ENCODE results near the gene CABCOCO1.

- no peak for TF ChIP-seq REST (IDR thresholded peaks at IDR 0.05; ENCODE audit: insufficient read depth in 1 of 2, low read depth in 2 of 2, low read length in 2 of 2)
- TF ChIP-seq TAF1 (IDR thresholded peaks at IDR 0.05; ENCODE audit: borderline replicate concordance, insufficient read depth, low read length) = no peak
- TF ChIP-seq POLR2AphosphoS5 (IDR thresholded peaks at IDR 0.05; ENCODE audit: low read depth, low read length) = no peak
Measured at GRCh38 chr10:61780732-61781131, 118.0 kb downstream of the CABCOCO1 start.

Data from PFSK-1 (cell line).